H1 (cell line): ENCODE measurements around the gene SMARCAL1. TPM values are rescaled to one million over a fixed set of nuclear protein-coding genes. Genes with fewer than 3 reads are reported as not detected.

Experiments used
- CTCF ChIA-PET: fragments of 300-600 bp; sonication (Branson Sonifier 250); formaldehyde crosslinking; loops from one replicate; lab custom pipeline; 2021; ENCODE audit not compliant: partially characterized antibody; lab: Charles Lee
- POLR2A ChIA-PET: fragments of 300-600 bp; sonication (Branson Sonifier 250); formaldehyde crosslinking; loops from one replicate; lab custom pipeline; 2021; ENCODE audit warnings: inconsistent platforms; ENCODE audit not compliant: partially characterized antibody; lab: Charles Lee
- DNase-seq, 2 experiments: peaks; one replicate each; pipeline versions ENCODE4 v3.0.0 to v3.0.0-alpha.2; 2010 to 2022; ENCODE audit warnings: low spot score in 2 of 2, low read depth in 1 of 2, mixed read lengths in 1 of 2
- FAIRE-seq: peaks from 2 replicates; lab custom pipeline; 2011; peaks lifted over from hg19 to GRCh38; lab: Jason Lieb, UNC
- H2AFZ ChIP-seq: 2 replicates; pipeline ENCODE4 v1.8.1; 2012; ENCODE audit warnings: low read length, inconsistent platforms
- H2AK5ac ChIP-seq: 2 replicates; pipeline ENCODE4 v1.6.1; 2013; ENCODE audit warnings: low read depth, low read length
- H2BK120ac ChIP-seq: replicated peaks from 2 replicates; pipeline ENCODE3; 2013; ENCODE audit warnings: low read depth, low read length, inconsistent platforms
- H2BK12ac ChIP-seq: 2 replicates; pipeline ENCODE4 v1.6.1; 2013; ENCODE audit warnings: low read depth, low read length
- H2BK15ac ChIP-seq: 2 replicates; pipeline ENCODE4 v1.6.1; 2013; ENCODE audit warnings: low read length
- H2BK20ac ChIP-seq: 2 replicates; pipeline ENCODE4 v1.6.1; 2013; ENCODE audit warnings: low read length
- H2BK5ac ChIP-seq: 2 replicates; pipeline ENCODE4 v1.6.1; 2013; ENCODE audit warnings: low read depth, low read length
- H3K14ac ChIP-seq: 2 replicates; pipeline ENCODE4 v1.6.1; 2013; ENCODE audit warnings: inconsistent platforms; ENCODE audit not compliant: insufficient read length
- H3K18ac ChIP-seq: 2 replicates; pipeline ENCODE4 v1.6.1; 2013; ENCODE audit warnings: low read length; ENCODE audit errors: extremely low read depth
- H3K23ac ChIP-seq: 2 replicates; pipeline ENCODE4 v1.6.1; 2013; ENCODE audit warnings: inconsistent platforms; ENCODE audit not compliant: insufficient read length
- H3K23me2 ChIP-seq: 2 replicates; pipeline ENCODE4 v1.6.1; 2013; ENCODE audit warnings: low read depth, low read length
- H3K27ac ChIP-seq: 2 replicates; pipeline ENCODE4 v1.6.1; 2011; ENCODE audit warnings: low read depth, low read length, inconsistent platforms
- H3K27me3 ChIP-seq, 4 experiments: replicated peaks in 1 of 4; 1 replicate in 1 of 4; 2 replicates in 3 of 4; pipeline versions ENCODE4 v1.6.1 to v1.8.1; 2011 to 2013; ENCODE audit warnings: low read length in 3 of 4, mild to moderate bottlenecking in 3 of 4, inconsistent platforms in 2 of 4, mixed read lengths in 2 of 4, moderate library complexity in 1 of 4; ENCODE audit not compliant: control insufficient read depth in 3 of 4, insufficient read depth in 3 of 4; ENCODE audit errors: extremely low read depth in 1 of 4
- H3K36me3 ChIP-seq, 4 experiments: 2 replicates each; pipeline versions ENCODE4 v1.6.1 to v1.8.1; 2011 to 2013; ENCODE audit warnings: mild to moderate bottlenecking in 4 of 4, low read length in 3 of 4, moderate library complexity in 2 of 4, control low read depth in 1 of 4, inconsistent platforms in 1 of 4; ENCODE audit not compliant: insufficient read depth in 4 of 4, control insufficient read depth in 2 of 4
- H3K4ac ChIP-seq: replicated peaks from 2 replicates; pipeline ENCODE3; 2013; ENCODE audit warnings: low read length, low read depth, mixed read lengths, inconsistent platforms; ENCODE audit not compliant: insufficient read length
- H3K4me1 ChIP-seq, 4 experiments: replicated peaks in 1 of 4; 1 replicate in 1 of 4; 2 replicates in 3 of 4; pipeline versions ENCODE4 v1.6.1 to v1.8.1; 2011 to 2013; ENCODE audit warnings: low read length in 3 of 4, inconsistent platforms in 2 of 4, mixed read lengths in 1 of 4; ENCODE audit not compliant: insufficient read depth in 4 of 4, control insufficient read depth in 3 of 4
- H3K4me2 ChIP-seq, 2 experiments: 2 replicates each; pipeline versions ENCODE4 v1.6.1 to v1.8.1; 2011 to 2013; ENCODE audit warnings: low read depth in 2 of 2, low read length in 2 of 2, control low read depth in 1 of 2, inconsistent platforms in 1 of 2, mild to moderate bottlenecking in 1 of 2; ENCODE audit not compliant: insufficient read depth in 1 of 2
- H3K4me3 ChIP-seq, 4 experiments: fragments of 200-600, 300-600 bp in 1 of 4; sonication (generic), shearing (Covaris generic), sonication (Bioruptor Twin) in 1 of 4; 2 replicates each; pipeline versions ENCODE4 v1.5.1 to v1.8.1; 2011 to 2016; ENCODE audit warnings: low read length in 4 of 4, low read depth in 3 of 4, control low read depth in 2 of 4, inconsistent platforms in 2 of 4, mild to moderate bottlenecking in 2 of 4, mixed read lengths in 1 of 4, moderate library complexity in 1 of 4; ENCODE audit not compliant: insufficient read depth in 2 of 4; ENCODE audit errors: extremely low read depth in 1 of 4
- H3K56ac ChIP-seq: replicated peaks from 2 replicates; pipeline ENCODE3; 2013; ENCODE audit warnings: low read depth, mild to moderate bottlenecking, mixed read lengths, low read length, inconsistent platforms; ENCODE audit not compliant: insufficient read length
- H3K79me1 ChIP-seq: 2 replicates; pipeline ENCODE4 v1.6.1; 2013; ENCODE audit warnings: low read depth, low read length, control low read depth
- H3K79me2 ChIP-seq, 2 experiments: 2 replicates each; pipeline versions ENCODE4 v1.6.1 to v1.8.1; 2012 to 2013; ENCODE audit warnings: low read length in 2 of 2, mild to moderate bottlenecking in 2 of 2, inconsistent platforms in 1 of 2; ENCODE audit not compliant: insufficient read depth in 2 of 2, control insufficient read depth in 1 of 2
- H3K9ac ChIP-seq, 4 experiments: replicated peaks in 1 of 4; 1 replicate in 1 of 4; 2 replicates in 3 of 4; pipeline versions ENCODE4 v1.6.1 to v1.8.1; 2011 to 2013; ENCODE audit warnings: low read depth in 3 of 4, low read length in 3 of 4, control low read depth in 2 of 4, mild to moderate bottlenecking in 2 of 4, moderate library complexity in 2 of 4, inconsistent platforms in 1 of 4; ENCODE audit errors: extremely low read depth in 1 of 4
- H3K9me3 ChIP-seq, 2 experiments: 2 replicates each; pipeline versions ENCODE4 v1.6.1 to v1.8.1; 2012 to 2013; ENCODE audit warnings: mild to moderate bottlenecking in 2 of 2, moderate library complexity in 2 of 2, control low read depth in 1 of 2, inconsistent platforms in 1 of 2, low read depth in 1 of 2, low read length in 1 of 2, mixed read lengths in 1 of 2; ENCODE audit not compliant: insufficient read depth in 2 of 2
- H4K20me1 ChIP-seq, 2 experiments: replicated peaks in 1 of 2; 2 replicates each; pipeline versions ENCODE3 to v1.8.1; 2011 to 2013; ENCODE audit warnings: inconsistent platforms in 2 of 2, low read length in 2 of 2, mild to moderate bottlenecking in 1 of 2; ENCODE audit not compliant: insufficient read depth in 2 of 2, control insufficient read depth in 1 of 2
- H4K5ac ChIP-seq: 2 replicates; pipeline ENCODE4 v1.6.1; 2013; ENCODE audit warnings: low read length, low read depth, mixed read lengths, inconsistent platforms; ENCODE audit not compliant: insufficient read length
- H4K8ac ChIP-seq: 2 replicates; pipeline ENCODE4 v1.8.0; 2013; ENCODE audit warnings: mild to moderate bottlenecking, moderate library complexity, low read length, inconsistent platforms; ENCODE audit not compliant: insufficient read depth; ENCODE audit errors: extremely low read depth
- H4K91ac ChIP-seq: replicated peaks from 2 replicates; pipeline ENCODE3; 2013; ENCODE audit warnings: low read length, mixed read lengths, inconsistent platforms; ENCODE audit not compliant: insufficient read length
- ASH2L ChIP-seq: fragments of 200-600, 300-600 bp; sonication (generic); IDR thresholded peaks from one replicate; pipeline ENCODE4 v1.7.1; 2017; ENCODE audit warnings: low read length
- CHD2 ChIP-seq: IDR thresholded peaks from 2 replicates; pipeline ENCODE4 v1.6.1; 2012; ENCODE audit warnings: low read length, improper control_type of control experiment
- CTCF ChIP-seq, 3 experiments: IDR thresholded peaks; 1 replicate in 2 of 3; 2 replicates in 1 of 3; pipeline versions ENCODE4 v1.5.1 to v1.6.1; 2011; ENCODE audit warnings: low read length in 3 of 3, mild to moderate bottlenecking in 3 of 3, inconsistent platforms in 2 of 3, low read depth in 1 of 3, moderate library complexity in 1 of 3; ENCODE audit not compliant: insufficient read depth in 1 of 3; ENCODE audit errors: control extremely low read depth in 1 of 3
- EP300 ChIP-seq, 2 experiments: IDR thresholded peaks; 1 replicate in 1 of 2; 2 replicates in 1 of 2; pipeline ENCODE4 v1.6.1; 2011 to 2012; ENCODE audit warnings: low read depth in 2 of 2, low read length in 2 of 2, mild to moderate bottlenecking in 2 of 2, borderline replicate concordance in 1 of 2, inconsistent platforms in 1 of 2, moderate library complexity in 1 of 2
- MAX ChIP-seq: IDR thresholded peaks from 2 replicates; pipeline ENCODE4 v1.6.1; 2012; ENCODE audit warnings: inconsistent platforms
- NRF1 ChIP-seq: IDR thresholded peaks from 2 replicates; pipeline ENCODE4 v1.6.1; 2011; ENCODE audit warnings: mild to moderate bottlenecking, low read depth, low read length, improper control_type of control experiment
- RAD21 ChIP-seq, 2 experiments: IDR thresholded peaks in 1 of 2; conservative IDR thresholded peaks in 1 of 2; 2 replicates each; pipeline ENCODE4 v1.6.1; 2011; ENCODE audit warnings: low read depth in 2 of 2, low read length in 2 of 2, improper control_type of control experiment in 1 of 2, inconsistent platforms in 1 of 2, mild to moderate bottlenecking in 1 of 2, moderate library complexity in 1 of 2
- SIN3A ChIP-seq, 2 experiments: IDR thresholded peaks in 1 of 2; conservative IDR thresholded peaks in 1 of 2; 2 replicates each; pipeline ENCODE4 v1.6.1; 2011 to 2012; ENCODE audit warnings: low read length in 2 of 2, improper control_type of control experiment in 1 of 2, low read depth in 1 of 2, mild to moderate bottlenecking in 1 of 2
- SIRT6 ChIP-seq: IDR thresholded peaks from one replicate; pipeline ENCODE4 v1.7.1; 2012; ENCODE audit warnings: low read length, inconsistent platforms
- WGBS, 2 experiments: shearing (Covaris generic) in 1 of 2; methylation state at CpG; one replicate each; pipeline versions ENCODE4 v1.1.6 to v1.1.7; 2013 to 2015; ENCODE audit warnings: low lambda C conversion rate in 2 of 2, mixed read lengths in 2 of 2, inconsistent platforms in 1 of 2, low coverage in 1 of 2, missing lambda C conversion rate in 1 of 2; ENCODE audit not compliant: insufficient replicate concordance in 2 of 2, insufficient coverage in 1 of 2, insufficient read length in 1 of 2; ENCODE audit errors: extremely low coverage in 1 of 2, missing lambda C conversion rate in 1 of 2; 5-methylcytosine and 5-hydroxymethylcytosine counted together
- polyA plus RNA-seq, 7 experiments: library from polyadenylated mRNA; depleted of rRNA in 3 of 7; stranded (reverse) in 5 of 7; unstranded in 2 of 7; fragments of >200 nt in 5 of 7; fragments of 200-250 nt in 2 of 7; gene quantifications; 1 replicate in 5 of 7; 2 replicates in 1 of 7; 4 replicates in 1 of 7; pipeline versions ENCODE4 v1.2.1 to v1.2.3, GENCODE V29; 2011 to 2013; ENCODE audit warnings: missing spikeins in 2 of 7, mixed read lengths in 2 of 7
- total RNA-seq: library from RNA; stranded (reverse); fragmentation: NEBNext Ultra II Directional; extraction: Animal tissue kit (Norgen Biotek cat#: 25700); gene quantifications from 2 replicates; pipeline ENCODE4 v1.2.1, GENCODE V29; 2021

Gene SMARCAL1
- total and polyA plus RNA-seq, 2 of the 8 experiments (the other 6 are each of a cell fraction or from before 2014, with no cell fraction given), result 17.6 to 17.9 TPM

- Histone ChIP-seq H4K8ac (no peak overlapping the region), H3K56ac (no peak overlapping the region), H3K36me3 (peaks cover 0 to 5% (median 0%) of the 10 kb centered on the region in 4 experiments; a peak in 2 of 8 replicates), H4K91ac (no peak overlapping the region), H3K9me3 (no peaks in the 10 kb centered on the region), H3K4ac (no peak overlapping the region), H2AFZ (no peak overlapping the region), H3K79me1 (no peaks in the 10 kb centered on the region), H2BK12ac (no peak overlapping the region), H3K27me3 (no peaks in the 10 kb centered on the region), H2BK20ac (no peak overlapping the region), H3K18ac (no peak overlapping the region), H4K20me1 (peaks cover 0 to under 1% of the 10 kb centered on the region in 2 experiments), H3K23ac (no peak overlapping the region), H3K14ac (no peak overlapping the region), H2BK120ac (no peak overlapping the region), H2BK5ac (no peak overlapping the region), H4K5ac (no peak overlapping the region), H3K27ac (no peak overlapping the region), H3K79me2 (no peaks in the 10 kb centered on the region), H3K23me2 (no peaks in the 10 kb centered on the region), H2AK5ac (no peak overlapping the region), H3K9ac (no peak overlapping the region), H3K4me1 (no peaks in the 10 kb centered on the region; a peak in 1 of 7 replicates), H2BK15ac (no peak overlapping the region), H3K4me3 (no peak overlapping the region), H3K4me2 (no peak overlapping the region)
- FAIRE-seq (peak; percentile 60), DNase-seq (peak in 1 of 2 experiments; percentile 61)
- CTCF ChIA-PET, result interaction anchor here (0.6 to 12.8 kb wide), 52 partner anchors 9 to 1194 kb away, joined by 3 to 493 read pairs (median 6); partner anchors contain the start of genes IGFBP2 and MARCHF4
- POLR2A ChIA-PET, result interaction anchor here (1.0 to 2.3 kb wide), 7 partner anchors 21 to 147 kb away, joined by 3 to 6 read pairs (median 3); partner anchors contain the start of gene RPL37A
- TF ChIP-seq NRF1, result no peak
- TF ChIP-seq SIRT6, result no peak
- 0 out of 4 replicates have a peak, but pooled peaks of 1 of the 2 experiments have one; percentile 33 for TF ChIP-seq SIN3A (conservative IDR thresholded peaks at IDR 0.05 in 1 of 2, IDR thresholded peaks at IDR 0.05 in 1 of 2; ENCODE audit: low read depth in 1 of 2, low read length in 2 of 2)
- TF ChIP-seq ASH2L, result no peak
- peak; percentile 86 to 88 for TF ChIP-seq RAD21 (IDR thresholded peaks at IDR 0.05 in 1 of 2, conservative IDR thresholded peaks at IDR 0.05 in 1 of 2; ENCODE audit: low read depth in 2 of 2, low read length in 2 of 2)
- TF ChIP-seq CHD2, result no peak
- peak in 2 of 3 experiments; percentile 73 to 76; a peak in 3 of 4 replicates for TF ChIP-seq CTCF (IDR thresholded peaks at IDR 0.05; ENCODE audit: control extremely low read depth in 1 of 3, insufficient read depth in 1 of 3, low read depth in 1 of 3, low read length in 3 of 3)
- TF ChIP-seq MAX, result no peak
- no peak for TF ChIP-seq EP300 (IDR thresholded peaks at IDR 0.05; ENCODE audit: borderline replicate concordance in 1 of 2, low read depth in 2 of 2, low read length in 2 of 2)
- WGBS, 2 experiments, result 60% methylated on average over 3 of the region's 3 CpGs; no CpG with 5 or more reads in 1 of the 2 experiments
Observed at GRCh38 chr2:216519154-216519762, 107.0 kb downstream of the SMARCAL1 start.
